ENCODE data around the gene FAM118B.
"Not testable (repeated sequence)": the region's sequence is repeated elsewhere in the genome, so short reads cannot be mapped to it uniquely, and the experiment has no call there.

FAM118B gene

GRCh38 chr11:126254819-126255218 lies 43.2 kb downstream of the FAM118B start:
- no peak overlapping the region for H3K4me3 ChIP-seq (replicated peaks; ENCODE audit: low read depth, low read length)
- DNase-seq (ENCODE audit: extremely low read depth, low read depth), result no peak
- no peak for TF ChIP-seq CTCF (IDR thresholded peaks at IDR 0.05; ENCODE audit: low read depth, low read length, missing control alignments)

- DNase-seq (ENCODE audit: extremely low read depth, low read depth); H3K4me3 ChIP-seq (replicated peaks; ENCODE audit: low read depth, low read length): not testable (repeated sequence)
Measured at GRCh38 chr11:126255507-126255906, 43.9 kb downstream of the FAM118B start.

GRCh38 chr11:126256216-126256615 lies 44.6 kb downstream of the FAM118B start:
- no peak for DNase-seq (ENCODE audit: extremely low read depth, low read depth)
- H3K4me3 ChIP-seq (replicated peaks; ENCODE audit: low read depth, low read length), result no peak overlapping the region
- no peak for TF ChIP-seq CTCF (IDR thresholded peaks at IDR 0.05; ENCODE audit: low read depth, low read length, missing control alignments)

GRCh38 chr11:126257144-126257543 lies 45.6 kb downstream of the FAM118B start:
- no peak for TF ChIP-seq CTCF (IDR thresholded peaks at IDR 0.05; ENCODE audit: low read depth, low read length, missing control alignments)
- no peak overlapping the region for H3K4me3 ChIP-seq (replicated peaks; ENCODE audit: low read depth, low read length)
- DNase-seq (ENCODE audit: extremely low read depth, low read depth), result no peak

- H3K4me3 ChIP-seq (replicated peaks; ENCODE audit: low read depth, low read length), result no peak overlapping the region
- DNase-seq (ENCODE audit: extremely low read depth, low read depth), result no peak
- no peak for TF ChIP-seq CTCF (IDR thresholded peaks at IDR 0.05; ENCODE audit: low read depth, low read length, missing control alignments)
Measured at GRCh38 chr11:126257764-126258163, 46.2 kb downstream of the FAM118B start.

- no peak for TF ChIP-seq CTCF (IDR thresholded peaks at IDR 0.05; ENCODE audit: low read depth, low read length, missing control alignments)
- H3K4me3 ChIP-seq (replicated peaks; ENCODE audit: low read depth, low read length), result no peak overlapping the region
- DNase-seq (ENCODE audit: extremely low read depth, low read depth), result no peak
Measured at GRCh38 chr11:126262216-126262615, 50.6 kb downstream of the FAM118B start.

- DNase-seq (ENCODE audit: extremely low read depth, low read depth), result no peak
- TF ChIP-seq CTCF (IDR thresholded peaks at IDR 0.05; ENCODE audit: low read depth, low read length, missing control alignments), result no peak
- no peak overlapping the region for H3K4me3 ChIP-seq (replicated peaks; ENCODE audit: low read depth, low read length)
Measured at GRCh38 chr11:126263489-126263888, 51.9 kb downstream of the FAM118B start.
